ENCODE results near the gene PCGF2. TPM values are rescaled to one million over a fixed set of nuclear protein-coding genes. Genes with fewer than 3 reads are reported as not detected.
A peak's percentile ranks its signal among the peaks of the same experiment; 100 is the strongest.
"Not testable (repeated sequence)": the region's sequence is repeated elsewhere in the genome, so short reads cannot be mapped to it uniquely, and the experiment has no call there.

PCGF2 gene
- polyA plus RNA-seq (ENCODE audit: insufficient read length) = 72.0 TPM
- long read RNA-seq, donor 1, partial matches to known transcripts = 29 of 49 reads
- long read RNA-seq, donor 1, other reads (novel, unspliced or antisense) = 17 of 49 reads
- long read RNA-seq, donor 2, partial matches to known transcripts = 39 of 70 reads
- long read RNA-seq, donor 2, other reads (novel, unspliced or antisense) = 30 of 70 reads
- long read RNA-seq, donor 3, partial matches to known transcripts = 13 of 25 reads
- long read RNA-seq, donor 3, other reads (novel, unspliced or antisense) = 11 of 25 reads
- long read RNA-seq, donor 4 = 0 reads
- long read RNA-seq, donor 5, transcript PCGF2-207 (11 exons, 2,604 nt) = major isoform, 8 of 39 reads
- long read RNA-seq, donor 5, partial matches to known transcripts = 14 of 39 reads
- long read RNA-seq, donor 5, other reads (novel, unspliced or antisense) = 17 of 39 reads
- long read RNA-seq, donor 6, partial matches to known transcripts = 351 of 370 reads
- long read RNA-seq, donor 6, other reads (novel, unspliced or antisense) = 19 of 370 reads
- long read RNA-seq, donor 7, partial matches to known transcripts = 239 of 576 reads
- long read RNA-seq, donor 7, other reads (novel, unspliced or antisense) = 332 of 576 reads
- long read RNA-seq, donor 8 = 0 reads

GRCh38 chr17:38748149-38748891 is at the start of gene PCGF2:
TSS of gene PCGF2 (minus strand) at chr17:38748336. CDS start at chr17:38740402, 7,934 bp downstream.
- peak; percentile 97 for DNase-seq

- DNase-seq = no peak
These were observed 49.7 kb upstream of the PCGF2 start for GRCh38 chr17:38797828-38798227.

- no peak for DNase-seq
These were observed 49.0 kb upstream of the PCGF2 start for GRCh38 chr17:38797158-38797490.

GRCh38 chr17:38796451-38797157 is 48.5 kb upstream of the PCGF2 start:
- DNase-seq = no peak

GRCh38 chr17:38794221-38794620 is 46.1 kb upstream of the PCGF2 start:
- DNase-seq = no peak

GRCh38 chr17:38791162-38791561 is 43.0 kb upstream of the PCGF2 start:
- DNase-seq = no peak

GRCh38 chr17:38790148-38790707 is 42.1 kb upstream of the PCGF2 start:
- not testable (repeated sequence) for DNase-seq

- no peak for DNase-seq
These were observed 41.0 kb upstream of the PCGF2 start for GRCh38 chr17:38789185-38789584.

- DNase-seq = not testable (repeated sequence)
These were observed 39.9 kb upstream of the PCGF2 start for GRCh38 chr17:38787999-38788398.

- DNase-seq = no peak
These were observed 38.2 kb upstream of the PCGF2 start for GRCh38 chr17:38786372-38786771.

- DNase-seq = no peak
These were observed 35.1 kb upstream of the PCGF2 start for GRCh38 chr17:38783227-38783626.

GRCh38 chr17:38779965-38780752 is 32.0 kb upstream of the PCGF2 start:
- DNase-seq = no peak

- no peak for DNase-seq
These were observed 29.6 kb upstream of the PCGF2 start for GRCh38 chr17:38777641-38778250.

GRCh38 chr17:38773258-38773657 is 25.1 kb upstream of the PCGF2 start:
- DNase-seq = no peak

- DNase-seq = no peak
These were observed 20.3 kb upstream of the PCGF2 start for GRCh38 chr17:38768417-38768816.

- no peak for DNase-seq
These were observed 18.2 kb upstream of the PCGF2 start for GRCh38 chr17:38766341-38766740.

- DNase-seq = no peak
These were observed 14.1 kb upstream of the PCGF2 start for GRCh38 chr17:38762231-38762630.

GRCh38 chr17:38761612-38762011 is 13.5 kb upstream of the PCGF2 start:
- no peak for DNase-seq

GRCh38 chr17:38753071-38753506 is 5.0 kb upstream of the PCGF2 start:
- no peak for DNase-seq

GRCh38 chr17:38752308-38753070 is 4.4 kb upstream of the PCGF2 start, which contains the start of gene PSMB3:
TSS of gene PSMB3 (plus strand) at chr17:38752741. CDS start at chr17:38752827, 86 bp downstream.
- peak; percentile 99 for DNase-seq

All from left kidney (tissue), 8 donors.